ENCODE data around the gene RABGGTA.

GRCh38 chr14:24269368-24269767, 2.0 kb downstream of the RABGGTA start:
- no peak for TF ChIP-seq POLR2AphosphoS5 (IDR thresholded peaks at IDR 0.05)
- TF ChIP-seq, protein P1, sequence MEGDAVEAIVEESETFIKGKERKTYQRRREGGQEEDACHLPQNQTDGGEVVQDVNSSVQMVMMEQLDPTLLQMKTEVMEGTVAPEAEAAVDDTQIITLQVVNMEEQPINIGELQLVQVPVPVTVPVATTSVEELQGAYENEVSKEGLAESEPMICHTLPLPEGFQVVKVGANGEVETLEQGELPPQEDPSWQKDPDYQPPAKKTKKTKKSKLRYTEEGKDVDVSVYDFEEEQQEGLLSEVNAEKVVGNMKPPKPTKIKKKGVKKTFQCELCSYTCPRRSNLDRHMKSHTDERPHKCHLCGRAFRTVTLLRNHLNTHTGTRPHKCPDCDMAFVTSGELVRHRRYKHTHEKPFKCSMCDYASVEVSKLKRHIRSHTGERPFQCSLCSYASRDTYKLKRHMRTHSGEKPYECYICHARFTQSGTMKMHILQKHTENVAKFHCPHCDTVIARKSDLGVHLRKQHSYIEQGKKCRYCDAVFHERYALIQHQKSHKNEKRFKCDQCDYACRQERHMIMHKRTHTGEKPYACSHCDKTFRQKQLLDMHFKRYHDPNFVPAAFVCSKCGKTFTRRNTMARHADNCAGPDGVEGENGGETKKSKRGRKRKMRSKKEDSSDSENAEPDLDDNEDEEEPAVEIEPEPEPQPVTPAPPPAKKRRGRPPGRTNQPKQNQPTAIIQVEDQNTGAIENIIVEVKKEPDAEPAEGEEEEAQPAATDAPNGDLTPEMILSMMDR (IDR thresholded peaks at IDR 0.05): no peak

Measured in breast epithelium (tissue), 3 donors.